HCT116 (cell line): ENCODE data around the gene INKA2. TPM values are rescaled to one million over a fixed set of nuclear protein-coding genes. Genes with fewer than 3 reads are reported as not detected.
A peak's percentile ranks its signal among the peaks of the same experiment; 100 is the strongest.

Source experiments
- ATAC-seq: fragments of 200-7000 bp; cut with Tn5 transposase; 2 replicates; pipeline ENCODE4 v1.9.1; 2020; ENCODE audit warnings: mild to moderate bottlenecking, moderate library complexity
- BruUV-seq: library from RNA; stranded (reverse); fragments of 400-500 nt; replicated peaks from 2 replicates; lab custom pipeline; 2021; lab: Mats Ljungman, UMichigan
- CTCF ChIA-PET: fragments of 300-600 bp; sonication (Branson Sonifier 250); formaldehyde crosslinking; loops from one replicate; lab custom pipeline; 2021; ENCODE audit warnings: antibody characterized with exemption; lab: Charles Lee
- POLR2A ChIA-PET: fragments of 300-600, 350-600 bp; sonication (Branson Sonifier 250); formaldehyde crosslinking; loops from one replicate; lab custom pipeline; 2021; ENCODE audit warnings: antibody characterized with exemption; lab: Charles Lee
- RAD21 ChIA-PET, 2 experiments: fragments of 300-600 bp; sonication (Branson Sonifier 250); formaldehyde crosslinking; loops; one replicate each; lab custom pipeline; 2023; ENCODE audit warnings: low total read pairs in 2 of 2; ENCODE audit not compliant: uncharacterized antibody in 2 of 2, unreplicated experiment in 2 of 2, low non-redundant PET in 1 of 2; lab: Charles Lee
- DNase-seq: peaks from one replicate; pipeline ENCODE4 v3.0.0-alpha.2; 2010; ENCODE audit warnings: low read depth, low spot score
- H2AFZ ChIP-seq: fragments of 200-600 bp; shearing (Covaris generic), sonication (generic); 2 replicates; pipeline ENCODE4 v1.6.1; 2017; ENCODE audit warnings: low read depth, mixed run types, mixed read lengths, antibody characterized with exemption, low read length; ENCODE audit not compliant: poor library complexity, severe bottlenecking
- H3K27ac ChIP-seq: 2 replicates; pipeline ENCODE4 v1.5.1; 2012; ENCODE audit warnings: low read depth, low read length
- H3K27me3 ChIP-seq: fragments of 200-600 bp; sonication (generic); 2 replicates; pipeline ENCODE4 v1.6.1; 2016; ENCODE audit warnings: mixed run types, low read length, mixed read lengths; ENCODE audit not compliant: insufficient read depth
- H3K36me3 ChIP-seq, 2 experiments: fragments of 200-500 bp in 1 of 2; fragments of 200-600 bp in 1 of 2; sonication (Bioruptor generic) in 1 of 2; sonication (generic) in 1 of 2; 2 replicates each; pipeline versions ENCODE4 v1.5.1 to v1.6.1; 2014 to 2016; ENCODE audit warnings: low read length in 2 of 2, inconsistent platforms in 1 of 2, mixed read lengths in 1 of 2, mixed run types in 1 of 2; ENCODE audit not compliant: insufficient read depth in 2 of 2, control insufficient read depth in 1 of 2
- H3K4me1 ChIP-seq, 2 experiments: fragments of 200-600 bp in 1 of 2; sonication (generic) in 1 of 2; 2 replicates each; pipeline versions ENCODE4 v1.5.1 to v1.6.1; 2012 to 2017; ENCODE audit warnings: low read length in 2 of 2, inconsistent platforms in 1 of 2, mild to moderate bottlenecking in 1 of 2, mixed read lengths in 1 of 2, mixed run types in 1 of 2, moderate library complexity in 1 of 2; ENCODE audit not compliant: insufficient read depth in 2 of 2, control insufficient read depth in 1 of 2
- H3K4me2 ChIP-seq: fragments of 200-600 bp; sonication (generic); 2 replicates; pipeline ENCODE4 v1.6.1; 2017; ENCODE audit warnings: mixed run types, low read length, mixed read lengths
- H3K4me3 ChIP-seq, 2 experiments: fragments of 200-600 bp in 1 of 2; sonication (generic) in 1 of 2; replicated peaks in 1 of 2; 2 replicates each; pipeline ENCODE4 v1.5.1; 2011 to 2016; ENCODE audit warnings: low read length in 2 of 2, control low read depth in 1 of 2, low read depth in 1 of 2, mild to moderate bottlenecking in 1 of 2, mixed read lengths in 1 of 2, mixed run types in 1 of 2
- H3K79me2 ChIP-seq: fragments of 200-600 bp; sonication (generic); 2 replicates; pipeline ENCODE4 v1.6.1; 2017; ENCODE audit warnings: mild to moderate bottlenecking, mixed run types, low read length, moderate library complexity, mixed read lengths; ENCODE audit not compliant: insufficient read depth
- H3K9ac ChIP-seq: fragments of 200-600 bp; sonication (generic); 2 replicates; pipeline ENCODE4 v1.6.1; 2016; ENCODE audit warnings: low read length, mixed read lengths
- H3K9me2 ChIP-seq: fragments of 200-600 bp; sonication (generic), shearing (Covaris generic); 2 replicates; pipeline ENCODE4 v1.6.1; 2017; ENCODE audit warnings: mixed run types, mild to moderate bottlenecking, moderate library complexity; ENCODE audit not compliant: insufficient read depth
- H3K9me3 ChIP-seq, 2 experiments: fragments of 200-500 bp in 1 of 2; fragments of 200-600 bp in 1 of 2; sonication (Bioruptor generic) in 1 of 2; sonication (generic) in 1 of 2; 2 replicates each; pipeline ENCODE4 v1.6.1; 2014 to 2017; ENCODE audit warnings: low read length in 2 of 2, mixed read lengths in 2 of 2, inconsistent platforms in 1 of 2, low read depth in 1 of 2, mild to moderate bottlenecking in 1 of 2, mixed run types in 1 of 2, moderate library complexity in 1 of 2; ENCODE audit not compliant: control insufficient read depth in 1 of 2, insufficient read depth in 1 of 2
- H4K20me1 ChIP-seq: fragments of 200-600 bp; sonication (generic), shearing (Covaris generic); 2 replicates; pipeline ENCODE4 v1.6.1; 2017; ENCODE audit warnings: mixed run types, mild to moderate bottlenecking, moderate library complexity; ENCODE audit not compliant: insufficient read depth
- CEBPB ChIP-seq: IDR thresholded peaks from 2 replicates; pipeline ENCODE4 v1.6.1; 2012; ENCODE audit warnings: low read depth
- FOSL1 ChIP-seq: IDR thresholded peaks from 2 replicates; pipeline ENCODE4 v1.6.1; 2012; ENCODE audit warnings: low read depth
- JUND ChIP-seq: IDR thresholded peaks from 2 replicates; pipeline ENCODE4 v1.6.1; 2012
- SP1 ChIP-seq: IDR thresholded peaks from 2 replicates; pipeline ENCODE4 v1.6.1; 2012; ENCODE audit warnings: low read depth
- SRF ChIP-seq: IDR thresholded peaks from 2 replicates; pipeline ENCODE4 v1.6.1; 2012; ENCODE audit warnings: low read depth
- TCF7L2 ChIP-seq: IDR thresholded peaks from 2 replicates; pipeline ENCODE4 v1.7.0; 2011; ENCODE audit warnings: borderline replicate concordance, inconsistent platforms; ENCODE audit not compliant: insufficient read depth, insufficient read length; ENCODE audit errors: extremely low read depth
- ZBTB33 ChIP-seq: IDR thresholded peaks from 2 replicates; pipeline ENCODE4 v1.6.1; 2011; ENCODE audit warnings: mild to moderate bottlenecking, low read length, moderate library complexity; ENCODE audit not compliant: insufficient replicate concordance; ENCODE audit errors: extremely low read depth
- intact Hi-C: fragments of 100-400 bp; cut with micrococcal nuclease; formaldehyde crosslinking; loops from 2 replicates; pipeline ENCODE4 v1.10.0; 2022
- total RNA-seq: library from RNA; stranded (reverse); gene quantifications from one replicate; pipeline ENCODE4 v1.2.1, GENCODE V29; 2021; ENCODE audit not compliant: unreplicated experiment

The INKA2 gene
- total RNA-seq, 1 experiment from 2014 or later: 4.0 TPM

GRCh38 chr1:111704776-111705175 lies 34.4 kb downstream of the INKA2 start:
- ChIA-PET RAD21 (no interaction called here), POLR2A (no interaction called here)

More at GRCh38 chr1:111704776-111705175, 34.4 kb downstream of the INKA2 start:
- intact Hi-C loops: no loop called here
- H3K27ac ChIP-seq: no peak overlapping the region
- H2AFZ ChIP-seq: no peak overlapping the region
- ATAC-seq (peak; percentile 83), DNase-seq (peak; percentile 26)
- TF ChIP-seq SP1 (no peak), SRF (no peak), JUND (peak; percentile 47; the same call in 1 of the 2 replicates), ZBTB33 (no peak), FOSL1 (peak; percentile 45), CEBPB (peak; percentile 22; the same call in 1 of the 2 replicates), TCF7L2 (no peak)
- H3K4me1 ChIP-seq: peaks cover 9 to 12% of the 10 kb centered on the region in 2 experiments
- no peaks in the 10 kb centered on the region for H4K20me1 ChIP-seq
- no peaks in the 10 kb centered on the region for H3K9me3 ChIP-seq
- H3K27me3 ChIP-seq: no peaks in the 10 kb centered on the region
- H3K4me3 ChIP-seq: no peak overlapping the region
- no peaks in the 10 kb centered on the region for H3K79me2 ChIP-seq
- H3K9me2 ChIP-seq: no peaks in the 10 kb centered on the region
- H3K36me3 ChIP-seq: peaks cover 10 to 16% of the 10 kb centered on the region in 2 experiments; a peak in 2 of 4 replicates
- BruUV-seq: no TSS peak
- H3K9ac ChIP-seq: no peak overlapping the region
- CTCF ChIA-PET: interaction anchor here (0.7 to 3.1 kb wide), 2 partner anchors 9 to 43 kb away, joined by 3 to 14 read pairs; no protein-coding TSS in a partner anchor
- H3K4me2 ChIP-seq: peak overlapping the region; percentile 37; the same call in 1 of the 2 replicates
